Esophagus muscularis mucosa (tissue), 4 donors: ENCODE measurements around the gene RNF157.

Experiments used
- CTCF ChIP-seq, 3 experiments: fragments of 200-600 bp in 2 of 3; fragments of 450-650 bp in 1 of 3; sonication (generic) in 2 of 3; IDR thresholded peaks; one replicate each; pipeline ENCODE4 v1.5.1; 2017 to 2019; ENCODE audit warnings: antibody characterized with exemption in 3 of 3, mild to moderate bottlenecking in 2 of 3, moderate library complexity in 1 of 3
- EP300 ChIP-seq: sonication (generic); formaldehyde crosslinking; IDR thresholded peaks from one replicate; pipeline ENCODE4 v1.6.1; 2017; ENCODE audit warnings: antibody characterized with exemption
- POLR2A ChIP-seq: fragments of 450-650 bp; IDR thresholded peaks from one replicate; pipeline ENCODE4 v1.6.1; 2017; ENCODE audit warnings: antibody characterized with exemption, moderate library complexity, mild to moderate bottlenecking, low read depth
- POLR2AphosphoS5 ChIP-seq, 2 donors: sonication (generic); formaldehyde crosslinking; IDR thresholded peaks; one replicate each; pipeline ENCODE4 v1.6.1; 2017; ENCODE audit warnings: antibody characterized with exemption in 2 of 2

- no peak for TF ChIP-seq POLR2A
- TF ChIP-seq CTCF (IDR thresholded peaks at IDR 0.05): no peak
- no peak for TF ChIP-seq POLR2AphosphoS5 (IDR thresholded peaks at IDR 0.05)
- no peak for TF ChIP-seq EP300
These were observed 51.0 kb downstream of the RNF157 start for GRCh38 chr17:76189247-76189646.
